ENCODE data around the gene ZNF518B. TPM values are rescaled to one million over a fixed set of nuclear protein-coding genes. Genes with fewer than 3 reads are reported as not detected.

ZNF518B gene
- total and polyA plus RNA-seq, 10 of the 15 experiments (the other 5 are each of a cell fraction or from before 2014, with no cell fraction given), result 2.7 to 20.5 (median 9.2) TPM

DNA sequence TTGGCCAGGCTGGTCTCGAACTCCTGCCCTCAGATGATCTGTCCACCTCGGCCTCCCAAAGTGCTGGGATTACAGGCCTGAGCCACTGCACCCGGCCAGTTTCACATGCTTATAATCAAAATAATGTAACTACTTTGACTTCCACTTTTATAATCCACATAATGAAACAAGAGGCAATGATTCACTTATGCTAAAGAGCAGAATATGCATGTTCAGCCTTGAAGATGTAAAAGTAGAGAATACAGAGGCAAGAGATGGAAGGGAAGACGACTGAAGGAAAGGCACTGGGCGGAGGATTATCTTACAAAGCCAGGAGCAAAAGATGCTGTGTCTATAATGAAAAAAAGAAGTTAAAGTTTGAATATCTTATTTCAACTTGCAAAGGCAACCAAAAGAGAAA is 13.3 kb upstream of the ZNF518B start (continued):
- TF ChIP-seq RB1 (IDR thresholded peaks at IDR 0.05; ENCODE audit: borderline replicate concordance) (no peak), POLR2A (IDR thresholded peaks at IDR 0.05; ENCODE audit: low read depth, low read length) (no peak), MEF2B (IDR thresholded peaks at IDR 0.05; ENCODE audit: partially characterized antibody, poor library complexity, severe bottlenecking) (no peak), ZBED1 (IDR thresholded peaks at IDR 0.05; ENCODE audit: borderline replicate concordance) (no peak), POU2F2 (IDR thresholded peaks at IDR 0.05; ENCODE audit: borderline replicate concordance, low read depth, low read length) (no peak)

DNA sequence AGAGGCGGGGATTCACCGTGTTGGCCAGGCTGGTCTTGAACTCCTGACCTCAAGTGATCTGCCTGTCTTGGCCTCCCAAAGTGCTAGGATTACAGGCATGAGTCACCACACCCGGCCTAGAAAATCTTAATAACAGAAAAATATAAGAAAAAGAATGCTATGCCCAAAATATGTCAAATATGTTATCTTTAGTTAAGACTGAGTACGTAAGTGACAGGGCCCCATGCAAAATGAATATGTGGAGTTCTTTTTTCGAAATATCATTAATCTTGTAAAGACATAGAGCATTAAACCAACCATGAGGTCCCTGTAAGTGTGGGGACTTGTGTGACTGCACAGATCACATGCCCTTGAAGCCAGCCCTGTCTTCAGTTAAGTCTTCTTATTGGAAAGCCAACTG is 8.9 kb upstream of the ZNF518B start:
- CTCF ChIA-PET, result no interaction called here
- BruUV-seq (replicated peaks), result no TSS peak

More for the DNA sequence above, 8.9 kb upstream of the ZNF518B start:
- SMC1A ChIA-PET (ENCODE audit: uncharacterized antibody, unreplicated experiment), result interaction anchor here (2.1 kb wide), 1 partner anchor 8 kb away, joined by 4 read pairs; no protein-coding TSS in a partner anchor
- no peaks in the 10 kb centered on the region for H4K20me1 ChIP-seq (ENCODE audit: control insufficient read depth, insufficient read depth)
- H3K27ac ChIP-seq (ENCODE audit: control insufficient read depth, insufficient read depth), result no peak overlapping the region
- in situ Hi-C loops (cut with MboI) (no loop called here), intact Hi-C loops (cut with micrococcal nuclease; ENCODE audit: unreplicated experiment) (no loop called here)
- peaks cover 0 to 5% of the 10 kb centered on the region in 2 experiments; a peak in 3 of 4 replicates for H3K27me3 ChIP-seq (replicated peaks in 1 of 2; ENCODE audit: control insufficient read depth in 2 of 2, insufficient read depth in 2 of 2, low read length in 1 of 2)
- no peak for FAIRE-seq
- WGBS (ENCODE audit: insufficient coverage, insufficient replicate concordance, low lambda C conversion rate, missing lambda C conversion rate), result 34% methylated on average over 5 of the region's 5 CpGs
- no peaks in the 10 kb centered on the region for H3K36me3 ChIP-seq (ENCODE audit: control insufficient read depth in 2 of 2, insufficient read depth in 2 of 2, low read length in 1 of 2)
- no peak overlapping the region for H2AFZ ChIP-seq (ENCODE audit: control insufficient read depth, low read depth, low read length)
- H3K4me3 ChIP-seq, result no peak overlapping the region
- RAD21 ChIA-PET (ENCODE audit: unreplicated experiment), result no interaction called here
- peaks cover 3% of the 10 kb centered on the region; the same call in 2 of the 3 replicates for H3K9me3 ChIP-seq (replicated peaks; ENCODE audit: control insufficient read depth, insufficient read depth, low read length)
- H3K4me1 ChIP-seq (ENCODE audit: control insufficient read depth, insufficient read depth, low read length), result no peaks in the 10 kb centered on the region
- POLR2A ChIA-PET, result no interaction called here
- no peak overlapping the region for H3K4me2 ChIP-seq (ENCODE audit: control insufficient read depth, insufficient read depth)
- TF ChIP-seq KDM1A (IDR thresholded peaks at IDR 0.05; ENCODE audit: borderline replicate concordance), result no peak
- TF ChIP-seq, protein P1, sequence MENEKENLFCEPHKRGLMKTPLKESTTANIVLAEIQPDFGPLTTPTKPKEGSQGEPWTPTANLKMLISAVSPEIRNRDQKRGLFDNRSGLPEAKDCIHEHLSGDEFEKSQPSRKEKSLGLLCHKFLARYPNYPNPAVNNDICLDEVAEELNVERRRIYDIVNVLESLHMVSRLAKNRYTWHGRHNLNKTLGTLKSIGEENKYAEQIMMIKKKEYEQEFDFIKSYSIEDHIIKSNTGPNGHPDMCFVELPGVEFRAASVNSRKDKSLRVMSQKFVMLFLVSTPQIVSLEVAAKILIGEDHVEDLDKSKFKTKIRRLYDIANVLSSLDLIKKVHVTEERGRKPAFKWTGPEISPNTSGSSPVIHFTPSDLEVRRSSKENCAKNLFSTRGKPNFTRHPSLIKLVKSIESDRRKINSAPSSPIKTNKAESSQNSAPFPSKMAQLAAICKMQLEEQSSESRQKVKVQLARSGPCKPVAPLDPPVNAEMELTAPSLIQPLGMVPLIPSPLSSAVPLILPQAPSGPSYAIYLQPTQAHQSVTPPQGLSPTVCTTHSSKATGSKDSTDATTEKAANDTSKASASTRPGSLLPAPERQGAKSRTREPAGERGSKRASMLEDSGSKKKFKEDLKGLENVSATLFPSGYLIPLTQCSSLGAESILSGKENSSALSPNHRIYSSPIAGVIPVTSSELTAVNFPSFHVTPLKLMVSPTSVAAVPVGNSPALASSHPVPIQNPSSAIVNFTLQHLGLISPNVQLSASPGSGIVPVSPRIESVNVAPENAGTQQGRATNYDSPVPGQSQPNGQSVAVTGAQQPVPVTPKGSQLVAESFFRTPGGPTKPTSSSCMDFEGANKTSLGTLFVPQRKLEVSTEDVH (IDR thresholded peaks at IDR 0.05; ENCODE audit: low read depth, partially characterized antibody), result no peak
- TF ChIP-seq ETV6 (conservative IDR thresholded peaks at IDR 0.05 in 1 of 2, IDR thresholded peaks at IDR 0.05 in 1 of 2; ENCODE audit: borderline replicate concordance in 1 of 2, low read depth in 1 of 2), result no peak
- TF ChIP-seq NRF1 (conservative IDR thresholded peaks at IDR 0.05; ENCODE audit: low read depth, low read length), result no peak
- TF ChIP-seq BCL11A (IDR thresholded peaks at IDR 0.05; ENCODE audit: low read depth, low read length), result no peak
- TF ChIP-seq ZSCAN29 (IDR thresholded peaks at IDR 0.05), result no peak
- no peak for TF ChIP-seq IKZF2 (IDR thresholded peaks at IDR 0.05)
- no peak for TF ChIP-seq GABPA (IDR thresholded peaks at IDR 0.05; ENCODE audit: low read depth)
- H3K79me2 ChIP-seq (ENCODE audit: control insufficient read depth, insufficient read depth, low read length), result no peaks in the 10 kb centered on the region
- DNase-seq (ENCODE audit: low read depth, low spot score), result no peak
- H3K9ac ChIP-seq (ENCODE audit: control insufficient read depth, insufficient read depth, low read length), result no peak overlapping the region
- ATAC-seq, result no peak

All from GM12878 (cell line).